H1 (cell line): Measurements from ENCODE around the gene ARFGAP3. TPM values are rescaled to one million over a fixed set of nuclear protein-coding genes. Genes with fewer than 3 reads are reported as not detected.

Source experiments
- CTCF ChIA-PET: fragments of 300-600 bp; sonication (Branson Sonifier 250); formaldehyde crosslinking; loops from one replicate; lab custom pipeline; 2021; ENCODE audit not compliant: partially characterized antibody; lab: Charles Lee
- POLR2A ChIA-PET: fragments of 300-600 bp; sonication (Branson Sonifier 250); formaldehyde crosslinking; loops from one replicate; lab custom pipeline; 2021; ENCODE audit warnings: inconsistent platforms; ENCODE audit not compliant: partially characterized antibody; lab: Charles Lee
- DNase-seq, 2 experiments: peaks; one replicate each; pipeline versions ENCODE4 v3.0.0 to v3.0.0-alpha.2; 2010 to 2022; ENCODE audit warnings: low spot score in 2 of 2, low read depth in 1 of 2, mixed read lengths in 1 of 2
- FAIRE-seq: peaks from 2 replicates; lab custom pipeline; 2011; peaks lifted over from hg19 to GRCh38; lab: Jason Lieb, UNC
- H2AFZ ChIP-seq: 2 replicates; pipeline ENCODE4 v1.8.1; 2012; ENCODE audit warnings: low read length, inconsistent platforms
- H2AK5ac ChIP-seq: 2 replicates; pipeline ENCODE4 v1.6.1; 2013; ENCODE audit warnings: low read depth, low read length
- H2BK120ac ChIP-seq: replicated peaks from 2 replicates; pipeline ENCODE3; 2013; ENCODE audit warnings: low read depth, low read length, inconsistent platforms
- H2BK12ac ChIP-seq: 2 replicates; pipeline ENCODE4 v1.6.1; 2013; ENCODE audit warnings: low read depth, low read length
- H2BK15ac ChIP-seq: 2 replicates; pipeline ENCODE4 v1.6.1; 2013; ENCODE audit warnings: low read length
- H2BK20ac ChIP-seq: 2 replicates; pipeline ENCODE4 v1.6.1; 2013; ENCODE audit warnings: low read length
- H2BK5ac ChIP-seq: 2 replicates; pipeline ENCODE4 v1.6.1; 2013; ENCODE audit warnings: low read depth, low read length
- H3K14ac ChIP-seq: 2 replicates; pipeline ENCODE4 v1.6.1; 2013; ENCODE audit warnings: inconsistent platforms; ENCODE audit not compliant: insufficient read length
- H3K18ac ChIP-seq: 2 replicates; pipeline ENCODE4 v1.6.1; 2013; ENCODE audit warnings: low read length; ENCODE audit errors: extremely low read depth
- H3K23ac ChIP-seq: 2 replicates; pipeline ENCODE4 v1.6.1; 2013; ENCODE audit warnings: inconsistent platforms; ENCODE audit not compliant: insufficient read length
- H3K23me2 ChIP-seq: 2 replicates; pipeline ENCODE4 v1.6.1; 2013; ENCODE audit warnings: low read depth, low read length
- H3K27ac ChIP-seq: 2 replicates; pipeline ENCODE4 v1.6.1; 2011; ENCODE audit warnings: low read depth, low read length, inconsistent platforms
- H3K27me3 ChIP-seq, 4 experiments: replicated peaks in 1 of 4; 1 replicate in 1 of 4; 2 replicates in 3 of 4; pipeline versions ENCODE4 v1.6.1 to v1.8.1; 2011 to 2013; ENCODE audit warnings: low read length in 3 of 4, mild to moderate bottlenecking in 3 of 4, inconsistent platforms in 2 of 4, mixed read lengths in 2 of 4, moderate library complexity in 1 of 4; ENCODE audit not compliant: control insufficient read depth in 3 of 4, insufficient read depth in 3 of 4; ENCODE audit errors: extremely low read depth in 1 of 4
- H3K36me3 ChIP-seq, 4 experiments: 2 replicates each; pipeline versions ENCODE4 v1.6.1 to v1.8.1; 2011 to 2013; ENCODE audit warnings: mild to moderate bottlenecking in 4 of 4, low read length in 3 of 4, moderate library complexity in 2 of 4, control low read depth in 1 of 4, inconsistent platforms in 1 of 4; ENCODE audit not compliant: insufficient read depth in 4 of 4, control insufficient read depth in 2 of 4
- H3K4ac ChIP-seq: replicated peaks from 2 replicates; pipeline ENCODE3; 2013; ENCODE audit warnings: low read length, low read depth, mixed read lengths, inconsistent platforms; ENCODE audit not compliant: insufficient read length
- H3K4me1 ChIP-seq, 4 experiments: replicated peaks in 1 of 4; 1 replicate in 1 of 4; 2 replicates in 3 of 4; pipeline versions ENCODE4 v1.6.1 to v1.8.1; 2011 to 2013; ENCODE audit warnings: low read length in 3 of 4, inconsistent platforms in 2 of 4, mixed read lengths in 1 of 4; ENCODE audit not compliant: insufficient read depth in 4 of 4, control insufficient read depth in 3 of 4
- H3K4me2 ChIP-seq, 2 experiments: 2 replicates each; pipeline versions ENCODE4 v1.6.1 to v1.8.1; 2011 to 2013; ENCODE audit warnings: low read depth in 2 of 2, low read length in 2 of 2, control low read depth in 1 of 2, inconsistent platforms in 1 of 2, mild to moderate bottlenecking in 1 of 2; ENCODE audit not compliant: insufficient read depth in 1 of 2
- H3K4me3 ChIP-seq, 4 experiments: fragments of 200-600, 300-600 bp in 1 of 4; sonication (generic), shearing (Covaris generic), sonication (Bioruptor Twin) in 1 of 4; 2 replicates each; pipeline versions ENCODE4 v1.5.1 to v1.8.1; 2011 to 2016; ENCODE audit warnings: low read length in 4 of 4, low read depth in 3 of 4, control low read depth in 2 of 4, inconsistent platforms in 2 of 4, mild to moderate bottlenecking in 2 of 4, mixed read lengths in 1 of 4, moderate library complexity in 1 of 4; ENCODE audit not compliant: insufficient read depth in 2 of 4; ENCODE audit errors: extremely low read depth in 1 of 4
- H3K56ac ChIP-seq: replicated peaks from 2 replicates; pipeline ENCODE3; 2013; ENCODE audit warnings: low read depth, mild to moderate bottlenecking, mixed read lengths, low read length, inconsistent platforms; ENCODE audit not compliant: insufficient read length
- H3K79me1 ChIP-seq: 2 replicates; pipeline ENCODE4 v1.6.1; 2013; ENCODE audit warnings: low read depth, low read length, control low read depth
- H3K79me2 ChIP-seq, 2 experiments: 2 replicates each; pipeline versions ENCODE4 v1.6.1 to v1.8.1; 2012 to 2013; ENCODE audit warnings: low read length in 2 of 2, mild to moderate bottlenecking in 2 of 2, inconsistent platforms in 1 of 2; ENCODE audit not compliant: insufficient read depth in 2 of 2, control insufficient read depth in 1 of 2
- H3K9ac ChIP-seq, 4 experiments: replicated peaks in 1 of 4; 1 replicate in 1 of 4; 2 replicates in 3 of 4; pipeline versions ENCODE4 v1.6.1 to v1.8.1; 2011 to 2013; ENCODE audit warnings: low read depth in 3 of 4, low read length in 3 of 4, control low read depth in 2 of 4, mild to moderate bottlenecking in 2 of 4, moderate library complexity in 2 of 4, inconsistent platforms in 1 of 4; ENCODE audit errors: extremely low read depth in 1 of 4
- H3K9me3 ChIP-seq, 2 experiments: 2 replicates each; pipeline versions ENCODE4 v1.6.1 to v1.8.1; 2012 to 2013; ENCODE audit warnings: mild to moderate bottlenecking in 2 of 2, moderate library complexity in 2 of 2, control low read depth in 1 of 2, inconsistent platforms in 1 of 2, low read depth in 1 of 2, low read length in 1 of 2, mixed read lengths in 1 of 2; ENCODE audit not compliant: insufficient read depth in 2 of 2
- H4K20me1 ChIP-seq, 2 experiments: replicated peaks in 1 of 2; 2 replicates each; pipeline versions ENCODE3 to v1.8.1; 2011 to 2013; ENCODE audit warnings: inconsistent platforms in 2 of 2, low read length in 2 of 2, mild to moderate bottlenecking in 1 of 2; ENCODE audit not compliant: insufficient read depth in 2 of 2, control insufficient read depth in 1 of 2
- H4K5ac ChIP-seq: 2 replicates; pipeline ENCODE4 v1.6.1; 2013; ENCODE audit warnings: low read length, low read depth, mixed read lengths, inconsistent platforms; ENCODE audit not compliant: insufficient read length
- H4K8ac ChIP-seq: 2 replicates; pipeline ENCODE4 v1.8.0; 2013; ENCODE audit warnings: mild to moderate bottlenecking, moderate library complexity, low read length, inconsistent platforms; ENCODE audit not compliant: insufficient read depth; ENCODE audit errors: extremely low read depth
- H4K91ac ChIP-seq: replicated peaks from 2 replicates; pipeline ENCODE3; 2013; ENCODE audit warnings: low read length, mixed read lengths, inconsistent platforms; ENCODE audit not compliant: insufficient read length
- BACH1 ChIP-seq: IDR thresholded peaks from 2 replicates; pipeline ENCODE4 v1.6.1; 2012; ENCODE audit warnings: low read length, improper control_type of control experiment
- CBX8 ChIP-seq: fragments of 300-800, 300-1000 bp; sonication (generic); IDR thresholded peaks from 2 replicates; pipeline ENCODE4 v1.7.1; 2016; ENCODE audit warnings: low read depth, low read length, borderline replicate concordance
- EP300 ChIP-seq, 2 experiments: IDR thresholded peaks; 1 replicate in 1 of 2; 2 replicates in 1 of 2; pipeline ENCODE4 v1.6.1; 2011 to 2012; ENCODE audit warnings: low read depth in 2 of 2, low read length in 2 of 2, mild to moderate bottlenecking in 2 of 2, borderline replicate concordance in 1 of 2, inconsistent platforms in 1 of 2, moderate library complexity in 1 of 2
- JUN ChIP-seq: IDR thresholded peaks from 2 replicates; pipeline ENCODE4 v1.6.1; 2011; ENCODE audit warnings: low read depth, mild to moderate bottlenecking, improper control_type of control experiment, low read length
- KDM4A ChIP-seq: IDR thresholded peaks from one replicate; pipeline ENCODE4 v1.7.1; 2012; ENCODE audit warnings: low read depth, mild to moderate bottlenecking, moderate library complexity, low read length, inconsistent platforms; ENCODE audit not compliant: severe bottlenecking
- RAD21 ChIP-seq, 2 experiments: IDR thresholded peaks in 1 of 2; conservative IDR thresholded peaks in 1 of 2; 2 replicates each; pipeline ENCODE4 v1.6.1; 2011; ENCODE audit warnings: low read depth in 2 of 2, low read length in 2 of 2, improper control_type of control experiment in 1 of 2, inconsistent platforms in 1 of 2, mild to moderate bottlenecking in 1 of 2, moderate library complexity in 1 of 2
- RFX5 ChIP-seq: IDR thresholded peaks from 2 replicates; pipeline ENCODE4 v1.6.1; 2011; ENCODE audit warnings: low read depth, low read length, improper control_type of control experiment, borderline replicate concordance
- SIX5 ChIP-seq: IDR thresholded peaks from 2 replicates; pipeline ENCODE4 v1.6.1; 2011; ENCODE audit warnings: mild to moderate bottlenecking, low read depth, low read length
- TCF12 ChIP-seq: IDR thresholded peaks from 2 replicates; pipeline ENCODE4 v1.6.1; 2011; ENCODE audit warnings: low read depth, mild to moderate bottlenecking, low read length
- TEAD4 ChIP-seq: IDR thresholded peaks from 2 replicates; pipeline ENCODE4 v1.6.1; 2012; ENCODE audit warnings: low read depth, low read length, inconsistent platforms, mixed read lengths
- ZNF274 ChIP-seq: IDR thresholded peaks from 2 replicates; pipeline ENCODE4 v1.7.0; 2012; ENCODE audit warnings: low read length, borderline replicate concordance; ENCODE audit errors: extremely low read depth
- WGBS, 2 experiments: shearing (Covaris generic) in 1 of 2; methylation state at CpG; one replicate each; pipeline versions ENCODE4 v1.1.6 to v1.1.7; 2013 to 2015; ENCODE audit warnings: low lambda C conversion rate in 2 of 2, mixed read lengths in 2 of 2, inconsistent platforms in 1 of 2, low coverage in 1 of 2, missing lambda C conversion rate in 1 of 2; ENCODE audit not compliant: insufficient replicate concordance in 2 of 2, insufficient coverage in 1 of 2, insufficient read length in 1 of 2; ENCODE audit errors: extremely low coverage in 1 of 2, missing lambda C conversion rate in 1 of 2; 5-methylcytosine and 5-hydroxymethylcytosine counted together
- polyA plus RNA-seq, 7 experiments: library from polyadenylated mRNA; depleted of rRNA in 3 of 7; stranded (reverse) in 5 of 7; unstranded in 2 of 7; fragments of >200 nt in 5 of 7; fragments of 200-250 nt in 2 of 7; gene quantifications; 1 replicate in 5 of 7; 2 replicates in 1 of 7; 4 replicates in 1 of 7; pipeline versions ENCODE4 v1.2.1 to v1.2.3, GENCODE V29; 2011 to 2013; ENCODE audit warnings: missing spikeins in 2 of 7, mixed read lengths in 2 of 7
- total RNA-seq: library from RNA; stranded (reverse); fragmentation: NEBNext Ultra II Directional; extraction: Animal tissue kit (Norgen Biotek cat#: 25700); gene quantifications from 2 replicates; pipeline ENCODE4 v1.2.1, GENCODE V29; 2021
- TF ChIP-seq, protein P1 (sequence below): IDR thresholded peaks from 2 replicates; pipeline ENCODE4 v1.6.1; 2012; ENCODE audit warnings: inconsistent platforms
- TF ChIP-seq, protein P2 (sequence below): IDR thresholded peaks from 2 replicates; pipeline ENCODE4 v1.6.1; 2011; ENCODE audit warnings: low read depth, mild to moderate bottlenecking, low read length; ENCODE audit not compliant: insufficient read depth

ARFGAP3 gene
- total and polyA plus RNA-seq, 2 of the 8 experiments (the other 6 are each of a cell fraction or from before 2014, with no cell fraction given), result 9.7 to 16.0 TPM

DNA sequence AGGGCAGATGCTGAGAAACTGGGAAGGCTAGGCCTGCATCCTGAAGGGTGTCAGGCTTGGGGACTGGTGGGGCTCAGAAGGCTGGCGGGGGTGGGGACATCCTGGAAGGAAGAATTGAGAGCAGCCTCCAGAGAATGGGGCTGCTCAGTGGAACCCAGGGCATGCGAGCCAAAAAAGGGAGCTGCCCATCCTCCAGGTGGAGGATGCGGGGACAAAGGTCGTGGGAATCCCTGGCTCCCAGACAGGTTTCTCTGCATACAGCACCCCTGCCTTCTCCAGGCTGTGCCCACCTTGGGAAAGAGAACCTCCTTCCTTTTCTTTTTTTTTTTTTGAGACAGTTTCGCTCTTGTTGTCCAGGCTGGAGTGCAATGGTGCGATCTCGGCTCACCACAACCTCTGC is 40.9 kb upstream of the ARFGAP3 start:
- Histone ChIP-seq H3K4me2 (no peak overlapping the region), H3K27me3 (no peaks in the 10 kb centered on the region), H3K9ac (no peak overlapping the region), H3K9me3 (no peaks in the 10 kb centered on the region), H4K5ac (no peak overlapping the region), H3K4me1 (no peaks in the 10 kb centered on the region; a peak in 1 of 7 replicates), H2BK120ac (no peak overlapping the region), H3K4ac (no peak overlapping the region), H3K27ac (no peak overlapping the region), H3K56ac (no peak overlapping the region), H3K23me2 (no peaks in the 10 kb centered on the region), H2AFZ (no peak overlapping the region), H4K8ac (no peak overlapping the region), H2BK15ac (no peak overlapping the region), H3K4me3 (no peak overlapping the region), H2BK5ac (no peak overlapping the region; the same call in 1 of the 2 replicates), H3K79me2 (peaks cover 0 to 33% of the 10 kb centered on the region in 2 experiments; a peak in 1 of 4 replicates), H3K79me1 (peaks cover 15% of the 10 kb centered on the region), H2AK5ac (no peak overlapping the region), H4K20me1 (peaks cover 9 to 17% of the 10 kb centered on the region in 2 experiments), H4K91ac (no peak overlapping the region), H3K14ac (no peak overlapping the region), H2BK12ac (no peak overlapping the region), H3K36me3 (no peaks in the 10 kb centered on the region; a peak in 2 of 8 replicates), H2BK20ac (no peak overlapping the region), H3K18ac (no peak overlapping the region), H3K23ac (no peak overlapping the region)
- WGBS, 2 experiments, result 88% methylated on average over 4 of the region's 7 CpGs; no CpG with 5 or more reads in 1 of the 2 experiments
- ChIA-PET POLR2A (interaction anchor here (0.6 to 2.0 kb wide), 4 partner anchors 11 to 119 kb away, joined by 3 to 6 read pairs (median 4); no protein-coding TSS in a partner anchor), CTCF (interaction anchor here (2.3 to 3.8 kb wide), 4 partner anchors 13 to 162 kb away, joined by 9 to 16 read pairs (median 10); no protein-coding TSS in a partner anchor)
- FAIRE-seq (no peak), DNase-seq (no peak)
- TF ChIP-seq SIX5 (no peak), BACH1 (no peak), TEAD4 (no peak), RFX5 (no peak), EP300 (IDR thresholded peaks at IDR 0.05; ENCODE audit: borderline replicate concordance in 1 of 2, low read depth in 2 of 2, low read length in 2 of 2) (no peak), RAD21 (IDR thresholded peaks at IDR 0.05 in 1 of 2, conservative IDR thresholded peaks at IDR 0.05 in 1 of 2; ENCODE audit: low read depth in 2 of 2, low read length in 2 of 2) (no peak), JUN (no peak), ZNF274 (no peak), TCF12 (no peak), KDM4A (no peak), CBX8 (no peak)
- TF ChIP-seq, protein P1, sequence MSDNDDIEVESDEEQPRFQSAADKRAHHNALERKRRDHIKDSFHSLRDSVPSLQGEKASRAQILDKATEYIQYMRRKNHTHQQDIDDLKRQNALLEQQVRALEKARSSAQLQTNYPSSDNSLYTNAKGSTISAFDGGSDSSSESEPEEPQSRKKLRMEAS, result no peak
- TF ChIP-seq, protein P2, sequence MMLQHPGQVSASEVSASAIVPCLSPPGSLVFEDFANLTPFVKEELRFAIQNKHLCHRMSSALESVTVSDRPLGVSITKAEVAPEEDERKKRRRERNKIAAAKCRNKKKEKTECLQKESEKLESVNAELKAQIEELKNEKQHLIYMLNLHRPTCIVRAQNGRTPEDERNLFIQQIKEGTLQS, result no peak
